HG03097 (cell line): ENCODE results near the gene WASF2.
"Not testable (repeated sequence)": the region's sequence is repeated elsewhere in the genome, so short reads cannot be mapped to it uniquely, and the experiment has no call there.

Experiments
- ATAC-seq: cut with Tn5 transposase; IDR thresholded peaks from one replicate; pipeline ENCODE4 v1.9.1; 2021; ENCODE audit not compliant: unreplicated experiment, low FRiP score

The WASF2 gene

DNA sequence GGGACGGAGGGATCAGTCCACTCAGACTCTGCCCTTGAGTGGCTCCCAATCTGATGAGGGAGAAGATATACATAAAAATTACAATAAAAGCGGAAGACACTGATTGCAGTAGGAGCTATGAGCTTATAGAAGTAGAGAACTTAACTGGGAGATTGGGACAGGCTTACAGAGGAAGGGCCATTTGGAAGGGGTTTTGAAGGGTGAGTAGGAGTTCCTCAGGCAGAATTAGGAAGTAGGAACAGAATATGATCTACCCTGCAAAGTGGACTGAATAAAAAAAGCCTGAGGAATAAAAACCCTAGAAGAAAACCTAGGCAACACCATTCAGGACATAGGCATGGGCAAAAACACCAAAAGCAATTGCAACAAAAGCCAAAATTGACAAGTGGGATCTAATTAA lies 9.2 kb upstream of the WASF2 start:
- ATAC-seq = no peak

GRCh38 chr1:27496604-27497155 lies 6.7 kb upstream of the WASF2 start:
- no peak for ATAC-seq

DNA sequence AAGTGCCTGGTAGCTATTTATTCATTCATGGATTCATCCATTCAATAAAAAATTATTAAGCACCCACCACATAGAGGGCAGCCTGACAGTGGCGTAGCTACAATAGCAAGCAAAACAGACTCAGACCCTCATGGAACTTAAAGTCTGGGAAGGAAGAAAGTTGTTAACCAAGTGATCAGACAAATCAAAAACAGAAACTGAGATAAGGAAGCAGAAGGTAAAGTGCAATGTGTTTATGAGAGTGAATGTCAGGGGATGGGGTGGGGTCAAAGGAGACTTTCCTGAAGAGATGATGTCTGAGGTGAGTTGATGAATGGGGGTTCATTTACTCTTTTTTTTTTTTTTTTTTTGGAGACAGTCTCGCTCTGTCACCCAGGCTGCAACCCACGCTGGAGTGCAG lies 2.8 kb upstream of the WASF2 start:
- no peak for ATAC-seq

DNA sequence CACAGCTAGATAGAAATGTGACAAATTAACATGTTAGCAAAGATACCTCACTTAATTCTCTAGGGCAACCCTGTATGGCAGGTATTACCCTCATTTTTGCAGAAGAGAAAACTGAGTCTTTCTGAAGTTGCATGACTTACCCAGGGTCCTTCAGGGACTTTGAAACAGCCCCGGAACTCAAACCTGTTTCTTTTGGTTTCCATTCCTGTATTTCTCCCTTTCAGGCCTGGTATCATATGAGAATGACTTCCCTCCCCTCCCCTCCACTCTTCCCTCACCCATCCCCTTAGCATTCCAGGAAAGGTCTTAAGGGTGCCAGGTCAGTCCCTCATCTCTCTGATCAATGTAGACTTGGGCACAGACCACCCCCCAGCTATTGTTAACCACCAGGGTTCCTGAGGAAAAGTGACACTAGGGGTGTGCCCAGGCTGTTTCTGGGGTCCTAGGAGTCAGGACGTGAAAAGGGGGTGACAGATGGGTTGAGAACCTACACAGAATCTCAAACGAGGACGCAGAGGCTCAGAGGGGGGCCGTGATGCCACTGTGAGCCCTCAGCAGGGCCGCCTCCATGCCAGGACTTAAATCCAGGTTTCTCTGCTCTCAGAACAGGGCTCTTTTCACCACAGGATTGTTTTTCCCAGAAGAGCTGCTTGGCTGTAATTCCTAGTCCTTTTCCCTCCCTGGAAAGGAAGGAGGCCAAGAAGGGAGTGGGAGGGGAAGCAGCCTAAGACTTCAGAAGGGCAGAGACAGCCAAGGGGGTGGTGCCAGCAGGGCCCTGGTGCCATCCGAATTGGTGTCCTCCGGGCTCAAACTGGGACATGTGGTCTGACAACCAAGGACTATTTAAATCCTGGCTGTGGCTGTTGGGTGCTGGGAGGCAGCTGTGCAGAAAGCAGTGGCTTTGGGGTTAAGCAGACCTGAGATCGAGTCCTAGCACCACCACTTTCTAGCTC lies 2.1 kb upstream of the WASF2 start:
- no peak for ATAC-seq

DNA sequence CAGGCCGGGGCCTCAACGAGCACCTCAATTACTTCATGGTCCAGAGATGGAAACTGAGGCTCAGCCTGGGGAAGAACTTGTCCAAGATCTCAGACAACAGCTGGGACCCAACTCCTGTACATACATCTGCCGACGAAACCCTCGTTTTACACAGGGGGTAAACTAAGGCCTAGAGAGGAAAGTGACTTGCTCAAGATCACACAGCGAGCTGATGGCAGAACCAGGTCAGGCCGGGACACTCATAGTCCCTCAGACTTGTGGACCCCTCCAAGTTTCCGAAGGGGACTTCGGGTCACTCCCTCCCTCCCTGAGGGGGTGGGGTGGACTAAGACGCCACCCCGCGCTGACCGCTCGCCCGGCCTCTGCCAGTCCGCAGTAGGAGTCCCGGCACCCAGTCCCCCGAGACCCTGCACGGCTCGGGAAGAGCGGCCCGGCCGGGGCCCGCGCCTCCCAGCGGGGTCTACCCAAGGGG lies 430 bp downstream of the WASF2 start:
- ATAC-seq = peak; percentile 5

DNA sequence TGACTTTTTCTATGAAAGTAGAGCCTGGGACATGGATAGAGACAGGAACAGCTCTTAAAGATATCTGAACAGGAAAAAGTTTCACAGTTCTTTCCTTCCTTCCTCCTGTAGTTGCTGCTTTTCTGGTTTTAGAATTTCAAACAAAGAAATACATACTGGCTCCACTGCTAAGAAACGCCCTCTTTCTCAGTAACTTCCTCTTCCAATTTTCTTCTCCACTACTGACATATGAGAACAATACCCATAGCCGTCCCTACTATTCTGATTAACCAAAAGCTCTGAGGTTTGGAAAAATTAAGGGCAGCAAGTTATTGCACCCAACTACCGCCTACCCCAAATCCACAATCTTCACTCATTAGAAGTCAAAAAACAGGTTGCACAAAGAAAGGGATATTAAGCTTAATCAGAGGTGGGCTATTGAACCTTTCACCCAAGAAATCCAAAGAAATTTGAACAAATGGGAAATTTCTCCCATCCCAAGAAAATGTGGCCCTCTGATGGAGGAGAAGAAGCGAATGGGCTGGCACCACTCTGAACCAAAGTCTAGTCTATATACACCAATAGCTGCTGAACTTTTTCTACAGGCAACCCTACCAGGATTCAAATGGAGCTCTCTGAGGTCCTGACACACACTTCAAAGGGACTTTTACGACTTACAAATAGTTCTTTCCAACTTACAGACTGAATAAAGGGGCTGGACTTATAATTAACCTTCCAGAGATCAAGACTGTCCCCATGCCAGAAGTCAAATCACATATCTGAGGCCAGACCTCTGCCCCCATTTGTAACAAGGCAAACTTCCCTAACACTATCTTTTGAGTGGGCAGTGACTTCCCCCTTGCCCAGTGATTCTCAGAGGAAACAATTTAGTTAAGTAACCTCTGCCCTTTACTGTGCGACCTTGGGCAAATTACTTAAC lies 1.7 kb downstream of the WASF2 start:
- no peak for ATAC-seq

DNA sequence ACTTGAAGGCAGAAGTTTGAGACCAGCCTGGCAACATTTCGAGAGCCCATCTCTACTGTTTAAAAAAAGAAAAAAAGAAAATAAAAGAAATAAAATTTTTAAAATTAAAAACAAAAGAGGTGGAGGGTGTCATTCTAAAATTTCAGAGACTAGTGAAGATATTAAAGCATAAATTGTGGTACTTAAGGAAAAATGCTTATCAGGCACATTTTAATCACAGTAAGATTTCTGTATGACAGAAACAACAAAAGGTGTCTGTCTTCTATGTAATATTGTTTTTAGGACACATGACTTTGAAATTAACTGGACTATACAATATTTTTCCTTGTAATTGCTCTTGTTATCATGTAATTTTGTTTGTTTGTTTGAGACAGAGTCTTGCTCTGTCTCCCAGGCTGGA lies 4.6 kb downstream of the WASF2 start:
- no peak for ATAC-seq

DNA sequence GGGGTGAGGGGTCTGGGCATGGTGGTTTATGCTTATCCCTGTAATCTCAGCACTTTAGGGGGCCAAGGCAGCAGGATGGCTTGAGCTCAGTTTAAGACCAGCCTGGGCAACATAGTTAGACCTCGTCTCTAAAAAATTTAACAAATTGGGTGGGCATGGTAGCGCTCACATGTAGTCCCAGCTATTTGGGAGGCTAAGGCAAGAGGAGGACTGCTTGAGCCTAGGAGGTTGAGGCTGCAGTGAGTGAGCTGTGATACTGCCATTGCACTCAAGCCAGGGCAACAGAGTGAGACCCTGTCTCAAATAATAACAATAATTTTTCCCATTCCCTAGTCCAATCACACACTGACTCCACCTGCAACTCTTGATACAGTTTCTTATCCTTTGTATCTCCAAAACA lies 6.3 kb downstream of the WASF2 start:
- no peak for ATAC-seq

DNA sequence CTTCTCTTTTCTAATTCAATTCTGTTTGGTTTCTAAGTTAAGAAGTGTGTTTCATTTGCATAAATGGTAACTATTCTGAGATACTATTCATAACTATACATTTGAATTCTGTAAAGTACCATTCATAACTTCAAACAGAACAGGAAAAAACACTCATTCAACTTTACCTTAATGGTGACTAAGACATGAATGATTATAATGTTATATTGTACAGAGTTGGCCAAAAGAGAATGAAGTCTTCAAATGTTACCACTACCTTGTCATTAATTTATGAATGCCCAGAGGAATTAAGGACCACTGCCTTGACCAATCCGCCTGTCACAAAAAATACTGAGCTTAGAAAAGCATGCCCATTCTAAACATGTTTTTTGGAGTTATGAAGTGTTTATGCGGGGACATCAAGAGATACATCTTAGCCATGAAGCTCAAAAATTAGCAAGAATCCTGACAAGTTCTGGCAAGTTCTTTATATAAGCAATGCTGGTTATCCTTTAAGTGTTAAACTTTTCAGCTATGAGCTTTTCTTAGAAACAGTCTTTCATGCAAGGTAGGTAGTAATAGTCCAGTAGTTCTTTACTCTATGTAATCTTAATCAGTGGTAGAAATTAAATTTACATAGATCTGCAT lies 7.9 kb downstream of the WASF2 start:
- no peak for ATAC-seq

DNA sequence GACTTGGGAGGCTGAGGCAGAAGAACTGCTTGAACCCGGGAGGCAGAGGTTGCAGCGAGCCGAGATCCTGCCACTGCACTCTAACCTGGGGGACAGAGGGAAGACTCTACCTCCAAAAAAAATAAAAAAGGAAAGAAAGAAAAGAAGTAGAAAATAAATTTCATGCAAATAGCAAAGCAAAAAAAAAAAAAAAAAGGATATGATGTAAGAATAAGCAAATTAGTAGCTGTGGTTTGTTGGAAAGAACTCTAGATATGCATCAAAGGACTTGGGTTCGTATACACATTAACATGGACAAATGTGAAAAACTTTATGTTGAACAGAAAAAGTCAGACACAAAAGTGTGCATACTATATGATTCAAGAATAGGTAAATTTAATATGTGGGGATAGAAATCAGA lies 11.9 kb downstream of the WASF2 start:
- no peak for ATAC-seq

DNA sequence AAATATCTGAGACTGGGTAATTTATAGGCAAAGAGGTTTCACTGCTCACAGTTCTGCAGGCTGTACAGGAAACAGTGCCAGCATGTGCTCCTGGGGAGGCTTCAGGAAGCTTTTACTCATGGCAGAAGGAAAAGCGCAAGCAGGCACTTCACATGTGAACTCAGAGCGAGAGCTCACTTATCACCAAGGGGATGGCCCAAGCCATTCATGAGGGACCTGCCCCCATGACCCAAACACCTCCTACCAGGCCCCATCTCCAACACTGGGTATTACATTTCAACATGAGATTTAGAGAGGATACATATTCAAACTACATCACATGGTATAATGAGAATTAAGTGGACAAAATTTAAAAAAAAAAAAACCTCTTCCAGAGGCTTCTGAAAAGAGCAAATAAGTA lies 13.7 kb downstream of the WASF2 start:
- ATAC-seq = no peak

- no peak for ATAC-seq
Observed at GRCh38 chr1:27475720-27476119, 14.2 kb downstream of the WASF2 start.

GRCh38 chr1:27473755-27474154 lies 16.2 kb downstream of the WASF2 start:
- no peak for ATAC-seq

- not testable (repeated sequence) for ATAC-seq
Observed at GRCh38 chr1:27472098-27472497, 17.9 kb downstream of the WASF2 start.

DNA sequence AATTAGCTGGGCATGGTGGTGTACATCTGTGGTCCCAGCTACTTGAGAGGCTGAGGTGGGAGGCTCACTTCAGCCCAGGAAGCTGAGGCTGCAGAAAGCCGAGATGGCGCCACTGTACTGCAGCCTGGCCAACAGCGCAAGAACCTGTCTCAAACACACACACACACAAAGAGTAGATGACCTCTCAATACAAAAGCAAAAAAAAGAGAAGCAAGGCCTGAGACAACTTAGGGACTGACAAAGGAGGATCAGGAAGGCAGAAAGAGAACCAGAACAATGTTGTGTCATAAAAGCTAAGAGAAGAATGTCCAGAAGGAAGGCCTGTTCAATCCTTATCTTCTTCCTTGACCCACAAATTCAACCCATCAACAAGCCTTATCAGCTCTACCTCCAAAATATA lies 18.5 kb downstream of the WASF2 start:
- ATAC-seq = no peak

GRCh38 chr1:27469334-27469733 lies 20.6 kb downstream of the WASF2 start:
- no peak for ATAC-seq

DNA sequence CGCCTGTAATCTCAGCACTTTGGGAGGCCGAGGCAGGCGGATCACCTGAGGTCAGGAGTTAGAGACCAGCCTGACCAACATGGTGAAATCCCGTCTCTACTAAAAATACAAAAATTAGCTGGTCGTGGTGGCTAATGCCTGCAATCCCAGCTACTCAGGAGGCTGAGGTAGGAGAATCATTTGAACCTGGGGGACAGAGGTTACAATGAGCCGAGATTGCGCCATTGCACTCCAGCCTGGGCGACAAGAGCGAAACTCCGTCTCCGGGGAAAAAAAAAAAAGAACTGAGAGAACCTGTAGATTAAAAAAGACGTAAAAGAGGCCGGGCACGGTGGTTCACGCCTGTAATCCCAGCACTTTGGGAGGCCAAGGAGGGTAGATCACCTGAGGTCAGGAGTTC lies 21.6 kb downstream of the WASF2 start:
- not testable (repeated sequence) for ATAC-seq

GRCh38 chr1:27464926-27465647 lies 24.9 kb downstream of the WASF2 start:
- no peak for ATAC-seq

- ATAC-seq = not testable (repeated sequence)
Observed at GRCh38 chr1:27463916-27464315, 26.1 kb downstream of the WASF2 start.

DNA sequence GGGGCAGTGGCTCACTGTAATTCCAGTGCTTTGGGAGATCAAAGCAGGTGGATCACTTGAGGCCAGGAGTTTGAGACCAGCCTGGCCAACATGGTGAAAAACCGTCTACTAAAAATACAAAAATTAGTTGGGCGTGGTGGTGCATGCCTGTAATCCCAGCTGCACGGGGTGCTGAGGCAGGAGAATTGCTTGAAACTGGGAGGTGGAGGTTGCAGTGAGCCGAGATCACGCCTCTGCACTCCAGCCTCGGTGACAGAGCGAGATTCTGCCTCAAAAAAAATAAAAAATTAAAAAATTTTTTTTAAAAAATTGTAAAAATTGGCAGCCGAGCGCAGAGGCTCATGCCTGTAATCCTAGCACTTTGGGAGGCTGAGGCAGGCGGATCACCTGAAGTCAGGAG lies 31.4 kb downstream of the WASF2 start:
- not testable (repeated sequence) for ATAC-seq
